Skeletal muscle cell (primary cell): ENCODE measurements around the gene ZNF385D.
A peak's percentile ranks its signal among the peaks of the same experiment; 100 is the strongest.
"Not testable (repeated sequence)": the region's sequence is repeated elsewhere in the genome, so short reads cannot be mapped to it uniquely, and the experiment has no call there.

Source experiments
- DNase-seq: peaks from one replicate; pipeline ENCODE4 v3.0.0-alpha.2; 2010; ENCODE audit warnings: low read depth
- H3K4me3 ChIP-seq: 2 replicates; pipeline ENCODE4 v1.5.1; 2011; ENCODE audit warnings: low read depth, mild to moderate bottlenecking, control low read depth, low read length, moderate library complexity

ZNF385D gene

GRCh38 chr3:21417991-21418390 is 333.0 kb downstream of the ZNF385D start:
- no peak overlapping the region for H3K4me3 ChIP-seq

GRCh38 chr3:21414506-21414905 is 336.5 kb downstream of the ZNF385D start:
- H3K4me3 ChIP-seq: no peak overlapping the region
- no peak for DNase-seq

More at GRCh38 chr3:21417991-21418390, 333.0 kb downstream of the ZNF385D start:
- peak; percentile 87 for DNase-seq

GRCh38 chr3:21411058-21411457 is 340.0 kb downstream of the ZNF385D start:
- H3K4me3 ChIP-seq: no peak overlapping the region
- DNase-seq: no peak

DNA sequence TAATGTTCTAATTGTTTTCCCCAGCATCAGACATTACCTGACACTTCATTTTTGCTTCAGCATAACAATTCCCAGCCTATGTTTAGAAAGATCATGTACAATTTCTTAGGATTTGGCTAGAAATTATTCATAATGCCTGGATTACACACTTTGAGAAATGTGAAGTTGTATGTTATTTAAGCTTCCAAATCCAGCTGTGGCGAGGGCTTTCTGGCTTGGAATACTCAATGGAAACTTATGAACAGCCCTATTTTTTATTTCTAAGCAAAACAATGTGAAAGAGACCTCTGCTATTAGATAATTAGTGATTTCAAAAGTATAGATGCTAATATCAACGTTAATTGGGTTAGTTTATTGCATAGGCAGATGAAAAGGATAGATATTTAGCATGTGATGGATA is 341.6 kb downstream of the ZNF385D start:
- DNase-seq: no peak
- no peak overlapping the region for H3K4me3 ChIP-seq

DNA sequence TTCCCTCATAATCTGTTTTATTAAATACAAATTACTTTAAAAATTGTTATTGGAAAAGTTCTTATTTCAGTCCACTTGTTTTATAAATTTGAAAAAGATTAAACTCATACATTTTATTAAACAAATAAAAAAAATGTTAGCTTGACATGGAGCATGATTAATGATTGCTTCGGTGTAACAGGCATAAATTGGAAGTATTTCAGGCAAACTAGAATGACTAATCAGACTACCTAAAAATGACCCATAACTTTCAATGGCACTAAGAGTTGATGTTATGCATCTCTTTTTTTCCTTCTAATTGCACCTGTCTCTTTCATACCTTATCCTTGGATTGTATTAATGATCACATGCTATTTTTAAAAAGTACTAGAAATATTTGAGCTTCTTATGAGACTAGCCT is 343.3 kb downstream of the ZNF385D start:
- DNase-seq: no peak
- H3K4me3 ChIP-seq: no peak overlapping the region

DNA sequence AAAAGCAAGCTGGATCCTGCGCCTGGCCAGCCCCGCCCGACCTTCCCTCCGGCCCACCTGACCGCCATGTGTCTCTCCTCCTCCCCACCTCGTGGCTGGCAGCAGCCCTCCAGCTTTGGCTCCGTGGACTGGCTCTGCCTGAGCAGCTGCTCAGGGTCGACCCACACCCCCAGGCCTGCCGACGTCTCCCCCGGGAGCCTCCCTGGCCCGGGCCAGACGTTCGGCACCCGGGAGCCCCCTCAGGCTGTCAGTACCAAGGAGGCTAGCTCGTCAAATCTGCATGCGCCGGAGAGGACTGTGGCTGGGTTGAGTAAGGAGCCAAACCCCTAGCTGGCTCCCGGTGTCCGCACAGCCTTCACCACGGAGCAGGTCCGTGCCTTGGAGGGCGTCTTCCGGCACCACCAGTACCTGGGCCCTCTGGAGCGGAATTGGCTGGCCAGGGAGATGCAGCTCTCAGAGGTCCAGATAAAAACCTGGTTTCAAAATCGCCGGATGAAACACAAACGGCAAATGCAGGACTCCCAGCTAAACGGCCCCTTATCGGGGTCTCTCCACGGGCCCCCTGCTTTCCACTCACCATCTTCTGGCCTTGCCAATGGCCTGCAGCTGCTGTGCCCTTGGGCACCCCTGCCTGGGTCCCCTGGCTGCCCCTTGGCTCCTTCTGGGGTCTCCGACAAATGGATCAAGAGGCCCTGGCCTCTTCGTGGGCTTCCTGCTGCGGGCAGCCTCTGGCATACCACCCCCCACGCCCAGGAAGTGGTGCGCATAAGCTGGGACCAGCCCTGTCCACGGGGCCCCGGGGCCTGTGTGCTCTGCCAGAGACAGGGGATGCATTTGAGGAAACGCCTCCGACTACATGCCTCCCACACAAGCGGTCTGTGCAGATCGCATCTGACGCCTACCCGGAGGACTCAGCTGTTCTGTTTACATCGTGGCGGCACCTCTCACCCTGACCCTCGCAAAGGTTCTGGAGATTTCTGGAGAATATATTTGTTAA is 345.0 kb downstream of the ZNF385D start:
- DNase-seq: no peak
- H3K4me3 ChIP-seq: no peak overlapping the region

DNA sequence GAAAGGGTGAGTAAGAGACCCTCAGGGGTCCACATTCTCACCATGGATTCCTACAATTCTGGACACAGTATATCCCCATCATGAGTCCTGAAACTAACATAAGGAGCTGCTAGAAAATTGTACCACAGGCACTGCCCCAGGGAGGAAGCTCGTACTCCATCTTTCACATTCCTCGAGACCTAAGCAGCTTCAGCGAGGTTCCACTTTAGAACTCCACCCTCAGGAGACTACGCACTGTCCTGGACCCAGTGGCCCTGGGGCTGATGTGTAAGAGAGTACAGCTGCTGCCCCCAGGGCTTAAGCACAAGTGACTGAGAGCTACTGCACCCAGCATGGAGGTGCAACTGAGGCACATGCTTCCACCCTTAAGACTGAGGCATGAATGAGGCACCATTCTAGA is 352.5 kb downstream of the ZNF385D start:
- no peak for DNase-seq
- no peak overlapping the region for H3K4me3 ChIP-seq

DNA sequence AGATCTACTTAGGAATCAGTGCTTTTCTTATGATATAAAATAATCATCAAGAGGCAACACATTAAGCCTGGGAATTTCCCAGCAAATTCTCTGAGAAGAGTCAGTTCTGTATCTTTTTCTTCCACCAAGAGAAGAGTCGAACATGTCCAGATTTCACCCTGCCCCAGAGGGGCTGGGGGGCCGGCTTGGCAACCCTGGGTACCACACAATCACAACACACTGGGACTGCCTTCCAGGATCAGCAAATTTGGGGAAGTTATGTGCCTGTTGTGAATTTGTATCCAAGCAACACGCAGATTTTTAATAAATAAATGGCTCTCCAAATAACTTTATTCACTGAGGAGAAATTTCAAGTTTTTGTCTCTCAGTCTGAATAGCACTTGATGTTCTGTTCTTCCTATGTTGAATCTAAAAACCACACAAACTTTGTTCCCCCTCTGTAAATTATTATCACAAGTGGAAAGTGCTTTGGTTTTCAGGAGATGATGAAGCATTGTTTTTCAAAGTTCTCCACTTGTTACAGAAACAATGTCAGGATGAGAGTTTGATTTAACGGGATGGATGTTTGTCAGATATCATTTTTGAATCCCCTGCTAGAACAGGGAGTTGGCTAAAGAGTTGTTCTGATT is 357.2 kb downstream of the ZNF385D start:
- no peak for DNase-seq
- H3K4me3 ChIP-seq: no peak overlapping the region

DNA sequence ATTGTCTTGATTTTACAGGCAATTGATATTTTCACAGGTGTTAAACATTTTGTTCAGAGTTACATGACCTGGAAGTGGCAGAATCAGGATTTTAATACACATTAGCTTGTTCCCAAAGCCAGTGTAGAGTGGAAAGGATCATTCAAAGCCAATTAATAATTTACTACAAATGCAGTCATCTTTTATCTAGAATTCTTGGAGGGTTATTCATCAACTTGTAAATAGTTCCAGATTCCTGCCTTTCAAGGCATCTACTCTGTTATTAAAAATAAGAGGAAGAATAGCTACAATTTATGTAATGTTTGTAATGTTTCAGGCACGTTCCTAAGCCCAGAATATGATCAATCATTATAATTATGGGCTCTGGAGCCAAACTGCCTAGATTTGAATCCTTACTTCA is 358.5 kb downstream of the ZNF385D start:
- H3K4me3 ChIP-seq: no peak overlapping the region
- no peak for DNase-seq

- H3K4me3 ChIP-seq: no peak overlapping the region
- no peak for DNase-seq
Measured at GRCh38 chr3:21390856-21391255, 360.2 kb downstream of the ZNF385D start.

DNA sequence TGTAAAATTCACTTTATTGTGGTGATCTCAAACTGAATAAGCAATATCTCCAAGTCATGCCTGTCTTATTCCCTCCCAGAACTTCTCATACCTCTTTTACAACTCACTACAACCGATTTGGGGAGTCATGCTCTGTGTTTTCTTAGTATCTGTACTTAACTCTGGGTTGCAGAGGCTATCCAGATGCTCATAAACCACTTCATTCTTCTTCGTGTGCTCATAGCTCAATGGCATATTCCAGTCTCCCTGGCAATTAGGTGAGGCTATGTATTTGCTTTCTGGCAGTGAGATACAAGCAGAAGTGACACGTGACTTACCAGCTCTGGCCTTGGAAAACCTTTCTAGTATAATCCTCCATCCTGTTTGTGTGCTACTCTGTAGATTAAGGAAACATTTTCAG is 360.9 kb downstream of the ZNF385D start:
- H3K4me3 ChIP-seq: no peak overlapping the region
- peak; percentile 60 for DNase-seq

DNA sequence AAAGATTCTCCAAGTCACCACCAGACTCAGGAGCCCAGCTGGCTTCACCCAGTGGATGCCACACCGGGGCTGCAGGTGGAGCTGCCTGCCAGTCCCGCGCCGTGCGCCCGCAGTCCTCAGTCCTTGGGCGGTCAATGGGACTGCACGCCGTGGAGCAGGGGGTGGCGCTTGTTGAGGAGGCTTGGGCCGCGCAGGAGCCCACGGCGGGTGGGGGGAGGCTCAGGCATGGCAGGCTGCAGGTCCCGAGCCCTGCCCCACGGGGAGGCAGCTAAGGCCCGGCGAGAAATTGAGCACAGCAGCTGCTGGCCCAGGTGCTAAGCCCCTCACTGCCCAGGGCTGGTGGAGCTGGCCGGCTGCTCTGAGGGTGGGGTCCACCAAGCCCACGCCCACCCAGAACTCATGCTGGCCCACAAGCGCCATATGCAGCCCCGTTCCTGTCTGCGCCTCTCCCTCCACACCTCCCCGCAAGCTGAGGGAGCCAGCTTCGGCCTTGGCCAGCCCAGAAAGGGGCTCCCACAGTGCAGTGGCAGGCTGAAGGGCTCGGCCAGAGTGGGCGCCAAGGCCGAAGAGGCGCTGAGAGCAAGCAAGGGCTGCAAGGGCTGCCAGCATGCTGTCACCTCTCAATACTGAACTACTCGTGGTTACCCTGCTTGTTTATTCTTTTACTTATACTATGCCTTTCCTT is 363.7 kb downstream of the ZNF385D start:
- not testable (repeated sequence) for DNase-seq, H3K4me3 ChIP-seq

GRCh38 chr3:21378036-21378435 is 373.0 kb downstream of the ZNF385D start:
- not testable (repeated sequence) for DNase-seq, H3K4me3 ChIP-seq

DNA sequence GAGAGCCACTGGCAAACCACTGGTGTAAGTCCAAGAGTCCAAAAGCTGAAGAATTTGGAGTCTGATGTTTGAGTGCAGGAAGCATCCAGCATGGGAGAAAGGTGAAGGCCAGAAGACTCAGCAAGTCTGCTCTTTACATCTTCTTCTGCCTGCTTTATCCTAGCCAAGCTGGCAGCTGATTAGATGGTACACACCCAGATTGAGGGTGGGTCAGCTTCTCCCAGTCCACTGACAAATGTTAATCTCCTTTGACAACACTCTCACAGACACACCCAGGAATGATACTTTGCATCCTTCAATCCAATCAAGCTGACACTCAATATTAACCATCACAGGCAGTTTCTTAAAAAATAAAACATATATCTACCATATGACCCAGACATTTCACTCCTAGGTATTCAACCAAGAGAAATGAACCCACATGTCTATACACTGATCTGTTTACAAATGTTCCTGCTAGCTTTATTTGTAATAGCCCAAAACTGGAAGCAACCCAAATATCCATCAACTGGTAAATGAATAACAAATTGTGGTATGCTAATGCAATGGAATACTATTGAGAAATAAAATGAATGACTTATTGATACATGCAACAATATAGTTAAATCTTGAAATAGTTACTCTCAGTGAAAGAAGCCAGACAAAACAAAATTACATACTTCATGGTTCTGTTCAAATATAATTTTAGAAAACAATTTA is 373.8 kb downstream of the ZNF385D start:
- DNase-seq: no peak
- no peak overlapping the region for H3K4me3 ChIP-seq

- DNase-seq: no peak
- H3K4me3 ChIP-seq: no peak overlapping the region
Measured at GRCh38 chr3:21372316-21372715, 378.7 kb downstream of the ZNF385D start.
